ENCODE data around the gene C20orf141.
A peak's percentile ranks its signal among the peaks of the same experiment; 100 is the strongest.

Gene C20orf141

GRCh38 chr20:2851086-2851485 is 36.3 kb downstream of the C20orf141 start:
- Histone ChIP-seq H3K9me3 (ENCODE audit: control insufficient read depth, insufficient read depth, low read depth, low read length) (no peaks in the 10 kb centered on the region), H3K27ac (ENCODE audit: extremely low read depth, low read depth, low read length) (no peak overlapping the region), H3K36me3 (ENCODE audit: control insufficient read depth in 2 of 2, insufficient read depth in 1 of 2, low read length in 2 of 2) (peaks cover 0 to 4% of the 10 kb centered on the region in 2 experiments; a peak in 2 of 3 replicates), H3K4me3 (ENCODE audit: low read depth, low read length) (no peak overlapping the region), H3K4me1 (ENCODE audit: control insufficient read depth, insufficient read depth, low read length) (no peaks in the 10 kb centered on the region)
- TF ChIP-seq BCL11A (tag by site-specific recombination; IDR thresholded peaks at IDR 0.05; ENCODE audit: low read depth): no peak
- no peak for TF ChIP-seq ZNF558 (tag by site-specific recombination; IDR thresholded peaks at IDR 0.05)
- TF ChIP-seq ZNF24 (tag by site-specific recombination; IDR thresholded peaks at IDR 0.05): no peak
- no peak for TF ChIP-seq GLIS2 (tag by site-specific recombination; IDR thresholded peaks at IDR 0.05)
- TF ChIP-seq ZNF114 (tag by site-specific recombination; IDR thresholded peaks at IDR 0.05): no peak
- TF ChIP-seq, protein P1, sequence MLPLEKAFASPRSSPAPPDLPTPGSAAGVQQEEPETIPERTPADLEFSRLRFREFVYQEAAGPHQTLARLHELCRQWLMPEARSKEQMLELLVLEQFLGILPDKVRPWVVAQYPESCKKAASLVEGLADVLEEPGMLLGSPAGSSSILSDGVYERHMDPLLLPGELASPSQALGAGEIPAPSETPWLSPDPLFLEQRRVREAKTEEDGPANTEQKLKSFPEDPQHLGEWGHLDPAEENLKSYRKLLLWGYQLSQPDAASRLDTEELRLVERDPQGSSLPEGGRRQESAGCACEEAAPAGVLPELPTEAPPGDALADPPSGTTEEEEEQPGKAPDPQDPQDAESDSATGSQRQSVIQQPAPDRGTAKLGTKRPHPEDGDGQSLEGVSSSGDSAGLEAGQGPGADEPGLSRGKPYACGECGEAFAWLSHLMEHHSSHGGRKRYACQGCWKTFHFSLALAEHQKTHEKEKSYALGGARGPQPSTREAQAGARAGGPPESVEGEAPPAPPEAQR (tag by site-specific recombination; IDR thresholded peaks at IDR 0.05): no peak
- POLR2A ChIA-PET: interaction anchor here (0.7 kb wide), 1 partner anchor 414 kb away, joined by 4 read pairs; no protein-coding TSS in a partner anchor
- CTCF ChIA-PET: interaction anchor here (0.9 to 12.0 kb wide), 14 partner anchors 10 to 163 kb away, joined by 3 to 159 read pairs (median 7); partner anchors contain the start of genes PCED1A and VPS16

GRCh38 chr20:2858591-2858990 is 43.8 kb downstream of the C20orf141 start:
- CTCF ChIA-PET: interaction anchor here (0.5 to 2.0 kb wide), 5 partner anchors 11 to 145 kb away, joined by 3 to 8 read pairs (median 3); no protein-coding TSS in a partner anchor
- TF ChIP-seq ZNF398 (tag by site-specific recombination; IDR thresholded peaks at IDR 0.05): 0 out of 2 replicates have a peak, but pooled peaks have one; percentile 10
- TF ChIP-seq ZNF768 (tag by site-specific recombination; IDR thresholded peaks at IDR 0.05): no peak
- TF ChIP-seq ZNF549 (tag by site-specific recombination; IDR thresholded peaks at IDR 0.05): no peak
- TF ChIP-seq ZNF629 (tag by site-specific recombination; IDR thresholded peaks at IDR 0.05): no peak
- POLR2A ChIA-PET: interaction anchor here (0.5 kb wide), 1 partner anchor 125 kb away, joined by 3 read pairs; no protein-coding TSS in a partner anchor

DNA sequence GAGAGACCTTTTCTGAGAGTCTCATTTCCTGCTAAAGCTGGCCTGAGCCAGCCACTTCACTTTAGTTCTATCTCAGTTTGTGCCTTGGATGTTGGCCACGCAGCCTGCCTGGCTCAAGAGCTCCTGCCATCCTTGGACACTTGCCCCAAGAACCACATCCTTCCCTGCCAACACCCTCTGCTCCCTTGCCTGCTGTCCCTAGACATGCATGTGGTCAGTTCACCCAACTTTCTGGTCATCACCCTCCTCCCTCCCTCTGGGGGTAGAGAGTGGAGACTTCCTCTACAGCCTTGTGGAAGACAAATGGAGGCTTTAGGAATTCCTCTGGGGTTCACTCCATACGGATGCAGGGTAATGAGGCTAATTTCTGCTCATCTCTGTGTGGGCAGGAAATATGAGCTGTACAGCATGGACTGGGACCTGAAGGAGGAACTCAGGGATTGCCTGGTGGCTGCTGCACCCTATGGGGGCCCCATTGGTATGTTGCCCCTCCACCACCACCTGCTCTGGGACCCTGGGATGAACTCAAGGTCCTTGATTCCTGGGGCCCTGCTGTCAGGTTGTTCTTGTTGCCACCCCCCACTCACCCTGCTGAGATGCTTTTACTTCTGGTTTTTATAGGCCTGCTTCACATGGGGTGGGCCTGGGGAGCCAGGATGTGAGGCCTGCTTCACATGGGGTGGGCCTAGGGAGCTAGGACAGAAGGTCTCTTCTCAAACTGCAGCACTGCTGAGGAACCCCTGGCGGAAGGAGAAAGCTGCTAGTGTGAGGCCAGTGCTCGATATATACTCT is 44.7 kb downstream of the C20orf141 start:
- ChIA-PET POLR2A (no interaction called here), CTCF (interaction anchor here (0.5 to 2.0 kb wide), 4 partner anchors 10 to 141 kb away, joined by 3 to 8 read pairs (median 4); no protein-coding TSS in a partner anchor)
- no peaks in the 10 kb centered on the region for H3K9me3 ChIP-seq (ENCODE audit: control insufficient read depth, insufficient read depth, low read depth, low read length)
- peak; percentile 95 for TF ChIP-seq ZIC2 (tag by site-specific recombination; IDR thresholded peaks at IDR 0.05)
- TF ChIP-seq IKZF3 (tag by site-specific recombination; IDR thresholded peaks at IDR 0.05): no peak
- 0 out of 2 replicates have a peak, but pooled peaks have one; percentile 16 for TF ChIP-seq GLIS1 (tag by site-specific recombination; IDR thresholded peaks at IDR 0.05)
- H3K4me3 ChIP-seq (ENCODE audit: low read depth, low read length): no peak overlapping the region
- H3K27ac ChIP-seq (ENCODE audit: extremely low read depth, low read depth, low read length): no peak overlapping the region
- H3K4me1 ChIP-seq (ENCODE audit: control insufficient read depth, insufficient read depth, low read length): no peaks in the 10 kb centered on the region
- peaks cover 0 to 29% of the 10 kb centered on the region in 2 experiments; a peak in 2 of 3 replicates for H3K36me3 ChIP-seq (ENCODE audit: control insufficient read depth in 2 of 2, insufficient read depth in 1 of 2, low read length in 2 of 2)

More at GRCh38 chr20:2858591-2858990, 43.8 kb downstream of the C20orf141 start:
- no peak overlapping the region for H3K4me3 ChIP-seq (ENCODE audit: low read depth, low read length)
- no peaks in the 10 kb centered on the region for H3K4me1 ChIP-seq (ENCODE audit: control insufficient read depth, insufficient read depth, low read length)
- peaks cover 0 to 21% of the 10 kb centered on the region in 2 experiments; a peak in 2 of 3 replicates for H3K36me3 ChIP-seq (ENCODE audit: control insufficient read depth in 2 of 2, insufficient read depth in 1 of 2, low read length in 2 of 2)
- H3K27ac ChIP-seq (ENCODE audit: extremely low read depth, low read depth, low read length): no peak overlapping the region
- no peaks in the 10 kb centered on the region for H3K9me3 ChIP-seq (ENCODE audit: control insufficient read depth, insufficient read depth, low read depth, low read length)
